ENCODE measurements around the gene FOXF1.

Gene FOXF1

DNA sequence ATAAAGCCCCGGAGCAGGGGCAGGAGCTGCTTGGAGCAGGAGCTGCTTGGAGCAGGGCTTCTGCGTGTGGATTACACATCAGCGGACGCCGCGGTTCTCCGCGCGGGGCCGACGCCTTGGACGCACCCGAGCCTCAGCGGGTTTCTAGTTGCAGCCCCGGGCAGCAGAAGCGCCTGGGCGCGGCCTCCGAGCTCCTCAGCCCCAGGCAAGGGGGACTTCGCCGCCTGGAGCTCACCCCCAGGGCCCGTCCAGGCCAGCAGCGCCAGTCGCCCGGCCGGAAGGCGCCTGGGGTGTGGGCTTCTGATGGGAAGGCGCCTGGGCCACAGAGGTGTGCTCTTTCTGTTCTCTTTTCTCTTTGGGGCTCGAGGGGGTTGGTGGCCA, 6.3 kb downstream of the FOXF1 start:
- no peak overlapping the region for H3K4me3 ChIP-seq (ENCODE audit: low read length)

DNA sequence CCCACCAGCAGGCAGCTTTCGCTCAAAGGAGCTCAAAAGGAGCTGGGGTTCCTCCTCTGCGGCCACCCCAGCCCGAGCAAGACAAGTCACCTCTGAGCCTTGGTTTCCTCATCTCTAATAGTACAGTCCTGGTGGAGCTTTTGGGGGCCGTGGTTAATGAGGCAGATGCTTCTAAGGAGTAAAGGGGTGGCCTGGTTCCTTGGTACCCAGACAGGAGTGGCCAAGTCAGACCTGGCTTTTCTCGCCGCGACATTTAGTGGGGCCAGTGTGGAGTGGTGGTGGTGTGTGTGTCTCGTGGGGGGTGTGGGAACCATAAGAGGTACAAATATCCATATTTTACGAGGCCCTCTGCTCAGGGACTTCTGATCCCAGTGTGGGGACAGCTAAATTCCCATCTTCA, 6.7 kb downstream of the FOXF1 start:
- Histone ChIP-seq H3K9me3 (replicated peaks; ENCODE audit: insufficient read depth, low read length) (no peaks in the 10 kb centered on the region), H3K9ac (ENCODE audit: low read length) (no peak overlapping the region), H3K4me1 (ENCODE audit: low read length) (no peaks in the 10 kb centered on the region), H4K20me1 (ENCODE audit: insufficient read depth, low read length) (no peaks in the 10 kb centered on the region), H3F3A (ENCODE audit: insufficient read depth, low read length) (no peaks in the 10 kb centered on the region), H3K27ac (ENCODE audit: low read length) (no peak overlapping the region), H3K4me3 (ENCODE audit: low read length) (no peak overlapping the region), H3K4me2 (ENCODE audit: low read depth, low read length) (no peak overlapping the region), H3K9me2 (replicated peaks; ENCODE audit: insufficient read depth, low read length) (no peaks in the 10 kb centered on the region), H3K36me3 (replicated peaks; ENCODE audit: insufficient read depth, low read length) (no peaks in the 10 kb centered on the region), H2AFZ (ENCODE audit: low read length) (no peak overlapping the region), H3K27me3 (replicated peaks; ENCODE audit: insufficient read depth, low read length) (peaks cover 70% of the 10 kb centered on the region), H3K79me2 (ENCODE audit: low read length) (no peaks in the 10 kb centered on the region)
- no peak for DNase-seq
- TF ChIP-seq, protein P1, sequence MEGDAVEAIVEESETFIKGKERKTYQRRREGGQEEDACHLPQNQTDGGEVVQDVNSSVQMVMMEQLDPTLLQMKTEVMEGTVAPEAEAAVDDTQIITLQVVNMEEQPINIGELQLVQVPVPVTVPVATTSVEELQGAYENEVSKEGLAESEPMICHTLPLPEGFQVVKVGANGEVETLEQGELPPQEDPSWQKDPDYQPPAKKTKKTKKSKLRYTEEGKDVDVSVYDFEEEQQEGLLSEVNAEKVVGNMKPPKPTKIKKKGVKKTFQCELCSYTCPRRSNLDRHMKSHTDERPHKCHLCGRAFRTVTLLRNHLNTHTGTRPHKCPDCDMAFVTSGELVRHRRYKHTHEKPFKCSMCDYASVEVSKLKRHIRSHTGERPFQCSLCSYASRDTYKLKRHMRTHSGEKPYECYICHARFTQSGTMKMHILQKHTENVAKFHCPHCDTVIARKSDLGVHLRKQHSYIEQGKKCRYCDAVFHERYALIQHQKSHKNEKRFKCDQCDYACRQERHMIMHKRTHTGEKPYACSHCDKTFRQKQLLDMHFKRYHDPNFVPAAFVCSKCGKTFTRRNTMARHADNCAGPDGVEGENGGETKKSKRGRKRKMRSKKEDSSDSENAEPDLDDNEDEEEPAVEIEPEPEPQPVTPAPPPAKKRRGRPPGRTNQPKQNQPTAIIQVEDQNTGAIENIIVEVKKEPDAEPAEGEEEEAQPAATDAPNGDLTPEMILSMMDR (IDR thresholded peaks at IDR 0.05; ENCODE audit: low read length) = no peak

More for the DNA sequence above, 6.3 kb downstream of the FOXF1 start:
- TF ChIP-seq EZH2phosphoT487 (IDR thresholded peaks at IDR 0.05; ENCODE audit: low read length) = no peak
- TF ChIP-seq, protein P1 (IDR thresholded peaks at IDR 0.05; ENCODE audit: low read length) = no peak
- no peak for TF ChIP-seq EZH2 (optimal IDR thresholded peaks at IDR 0.05; ENCODE audit: low read depth, low read length)
- H3K27me3 ChIP-seq (replicated peaks; ENCODE audit: insufficient read depth, low read length) = peaks cover 72% of the 10 kb centered on the region
- no peak for DNase-seq
- H4K20me1 ChIP-seq (ENCODE audit: insufficient read depth, low read length) = no peaks in the 10 kb centered on the region
- no peaks in the 10 kb centered on the region for H3K9me2 ChIP-seq (replicated peaks; ENCODE audit: insufficient read depth, low read length)
- no peaks in the 10 kb centered on the region for H3K4me1 ChIP-seq (ENCODE audit: low read length)
- H3K27ac ChIP-seq (ENCODE audit: low read length) = no peak overlapping the region
- H3K4me2 ChIP-seq (ENCODE audit: low read depth, low read length) = no peak overlapping the region
- no peaks in the 10 kb centered on the region for H3K36me3 ChIP-seq (replicated peaks; ENCODE audit: insufficient read depth, low read length)
- H3K9me3 ChIP-seq (replicated peaks; ENCODE audit: insufficient read depth, low read length) = no peaks in the 10 kb centered on the region
- H3F3A ChIP-seq (ENCODE audit: insufficient read depth, low read length) = no peaks in the 10 kb centered on the region
- H3K79me2 ChIP-seq (ENCODE audit: low read length) = no peaks in the 10 kb centered on the region
- no peak overlapping the region for H3K9ac ChIP-seq (ENCODE audit: low read length)
- no peak overlapping the region for H2AFZ ChIP-seq (ENCODE audit: low read length)

DNA sequence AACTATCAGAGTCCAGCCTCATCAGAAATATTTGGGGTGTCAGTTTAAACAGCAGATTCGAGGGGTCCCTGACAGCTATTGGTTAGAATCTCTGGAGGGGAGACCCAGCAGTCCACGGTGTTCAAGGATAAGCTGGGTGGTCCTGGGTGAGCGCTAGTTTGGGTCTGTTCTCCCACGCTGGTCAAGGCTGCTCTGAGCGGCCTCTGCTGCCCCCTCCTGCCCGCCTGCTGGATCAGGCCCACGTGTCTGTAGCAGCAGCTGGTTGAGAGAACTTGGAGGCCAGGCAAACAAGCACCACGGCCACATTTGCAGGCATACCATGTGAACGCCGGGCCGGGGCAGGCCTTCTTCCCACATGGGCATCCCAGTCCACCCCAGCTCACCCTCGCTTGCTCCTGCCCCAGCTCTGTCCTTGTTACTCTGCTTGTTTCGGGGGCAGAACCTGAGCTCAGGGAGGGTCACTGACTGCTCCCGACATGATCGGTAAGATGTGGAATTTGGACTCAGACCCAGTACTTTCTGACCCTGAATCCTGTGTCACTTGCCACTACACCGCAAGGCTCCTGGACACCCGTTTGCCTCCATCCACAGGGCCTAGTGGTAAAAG, 7.4 kb downstream of the FOXF1 start:
- Histone ChIP-seq H3K9me2 (replicated peaks; ENCODE audit: insufficient read depth, low read length) (no peaks in the 10 kb centered on the region), H3K4me3 (ENCODE audit: low read length) (no peak overlapping the region), H3F3A (ENCODE audit: insufficient read depth, low read length) (no peaks in the 10 kb centered on the region), H4K20me1 (ENCODE audit: insufficient read depth, low read length) (no peaks in the 10 kb centered on the region), H3K9ac (ENCODE audit: low read length) (no peak overlapping the region), H3K79me2 (ENCODE audit: low read length) (no peaks in the 10 kb centered on the region), H3K9me3 (replicated peaks; ENCODE audit: insufficient read depth, low read length) (no peaks in the 10 kb centered on the region), H3K4me2 (ENCODE audit: low read depth, low read length) (no peak overlapping the region), H3K36me3 (replicated peaks; ENCODE audit: insufficient read depth, low read length) (no peaks in the 10 kb centered on the region), H3K27me3 (replicated peaks; ENCODE audit: insufficient read depth, low read length) (peaks cover 76% of the 10 kb centered on the region), H3K27ac (ENCODE audit: low read length) (no peak overlapping the region), H3K4me1 (ENCODE audit: low read length) (no peaks in the 10 kb centered on the region), H2AFZ (ENCODE audit: low read length) (no peak overlapping the region)
- TF ChIP-seq, protein P1 (IDR thresholded peaks at IDR 0.05; ENCODE audit: low read length) = peak; percentile 35
- TF ChIP-seq EZH2 (optimal IDR thresholded peaks at IDR 0.05; ENCODE audit: low read depth, low read length) = no peak
- no peak for TF ChIP-seq EZH2phosphoT487 (IDR thresholded peaks at IDR 0.05; ENCODE audit: low read length)
- peak; percentile 8 for DNase-seq

Measured in MM.1S (cell line).